WTC11 (cell line): ENCODE data around the gene MACF1.

ENCODE experiments used
- CREB1 ChIP-seq: sonication (generic); formaldehyde crosslinking; IDR thresholded peaks from 2 replicates; pipeline ENCODE4 v1.8.0; 2023; ENCODE audit warnings: mild to moderate bottlenecking, missing genetic modification reagents
- ESRRA ChIP-seq: sonication (generic); formaldehyde crosslinking; IDR thresholded peaks from 2 replicates; pipeline ENCODE4 v1.8.1; 2022; ENCODE audit warnings: mild to moderate bottlenecking, missing genetic modification reagents, borderline replicate concordance
- GRHL2 ChIP-seq: fragments of 250-450 bp; sonication (Bioruptor Pico); IDR thresholded peaks from 2 replicates; pipeline ENCODE4 v1.8.0; 2022; ENCODE audit warnings: mild to moderate bottlenecking, moderate library complexity; ENCODE audit not compliant: insufficient replicate concordance, severe bottlenecking
- KAT7 ChIP-seq: sonication (generic); formaldehyde crosslinking; IDR thresholded peaks from 2 replicates; pipeline ENCODE4 v1.8.1; 2023; ENCODE audit warnings: missing genetic modification reagents, mild to moderate bottlenecking, borderline replicate concordance
- SP1 ChIP-seq: sonication (generic); formaldehyde crosslinking; conservative IDR thresholded peaks from 2 replicates; pipeline ENCODE4 v1.8.1; 2022; ENCODE audit warnings: missing genetic modification reagents
- TF ChIP-seq, protein P1 (sequence below): sonication (generic); formaldehyde crosslinking; IDR thresholded peaks from 2 replicates; pipeline ENCODE4 v1.8.1; 2023; ENCODE audit warnings: mild to moderate bottlenecking, missing genetic modification reagents
- TF ChIP-seq, protein P2 (sequence below): fragments of 200-600 bp; IDR thresholded peaks from 2 replicates; pipeline ENCODE4 v1.8.0; 2022; ENCODE audit warnings: antibody characterized with exemption
- TF ChIP-seq, protein P3 (sequence below): sonication (generic); formaldehyde crosslinking; IDR thresholded peaks from 2 replicates; pipeline ENCODE4 v1.8.1; 2023; ENCODE audit warnings: mild to moderate bottlenecking, missing genetic modification reagents, moderate library complexity

DNA sequence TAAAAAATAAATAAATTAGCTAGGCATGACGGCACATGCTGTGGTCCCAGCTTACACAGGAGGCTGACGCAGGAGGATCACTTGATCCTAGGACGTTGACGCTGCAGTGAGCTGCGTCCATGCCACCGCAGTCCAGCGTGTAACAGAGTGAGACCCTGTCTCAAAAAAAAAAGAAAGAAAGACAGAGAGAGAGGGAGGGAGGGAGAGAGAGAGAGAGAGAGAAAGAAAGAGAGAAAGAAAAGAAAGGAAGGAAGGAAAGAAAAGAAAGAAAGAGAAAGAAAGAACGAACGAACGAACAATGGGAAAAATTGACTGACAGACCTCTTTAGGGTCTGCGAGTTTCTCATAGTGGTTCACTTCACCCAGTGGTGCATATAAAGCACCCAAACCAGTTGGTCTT lies 189.2 kb downstream of the MACF1 start:
- TF ChIP-seq KAT7 (CRISPR knock-in tag): no peak
- no peak for TF ChIP-seq ESRRA (CRISPR knock-in tag)
- TF ChIP-seq, protein P1, sequence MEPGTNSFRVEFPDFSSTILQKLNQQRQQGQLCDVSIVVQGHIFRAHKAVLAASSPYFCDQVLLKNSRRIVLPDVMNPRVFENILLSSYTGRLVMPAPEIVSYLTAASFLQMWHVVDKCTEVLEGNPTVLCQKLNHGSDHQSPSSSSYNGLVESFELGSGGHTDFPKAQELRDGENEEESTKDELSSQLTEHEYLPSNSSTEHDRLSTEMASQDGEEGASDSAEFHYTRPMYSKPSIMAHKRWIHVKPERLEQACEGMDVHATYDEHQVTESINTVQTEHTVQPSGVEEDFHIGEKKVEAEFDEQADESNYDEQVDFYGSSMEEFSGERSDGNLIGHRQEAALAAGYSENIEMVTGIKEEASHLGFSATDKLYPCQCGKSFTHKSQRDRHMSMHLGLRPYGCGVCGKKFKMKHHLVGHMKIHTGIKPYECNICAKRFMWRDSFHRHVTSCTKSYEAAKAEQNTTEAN (CRISPR knock-in tag): no peak
- TF ChIP-seq, protein P2, sequence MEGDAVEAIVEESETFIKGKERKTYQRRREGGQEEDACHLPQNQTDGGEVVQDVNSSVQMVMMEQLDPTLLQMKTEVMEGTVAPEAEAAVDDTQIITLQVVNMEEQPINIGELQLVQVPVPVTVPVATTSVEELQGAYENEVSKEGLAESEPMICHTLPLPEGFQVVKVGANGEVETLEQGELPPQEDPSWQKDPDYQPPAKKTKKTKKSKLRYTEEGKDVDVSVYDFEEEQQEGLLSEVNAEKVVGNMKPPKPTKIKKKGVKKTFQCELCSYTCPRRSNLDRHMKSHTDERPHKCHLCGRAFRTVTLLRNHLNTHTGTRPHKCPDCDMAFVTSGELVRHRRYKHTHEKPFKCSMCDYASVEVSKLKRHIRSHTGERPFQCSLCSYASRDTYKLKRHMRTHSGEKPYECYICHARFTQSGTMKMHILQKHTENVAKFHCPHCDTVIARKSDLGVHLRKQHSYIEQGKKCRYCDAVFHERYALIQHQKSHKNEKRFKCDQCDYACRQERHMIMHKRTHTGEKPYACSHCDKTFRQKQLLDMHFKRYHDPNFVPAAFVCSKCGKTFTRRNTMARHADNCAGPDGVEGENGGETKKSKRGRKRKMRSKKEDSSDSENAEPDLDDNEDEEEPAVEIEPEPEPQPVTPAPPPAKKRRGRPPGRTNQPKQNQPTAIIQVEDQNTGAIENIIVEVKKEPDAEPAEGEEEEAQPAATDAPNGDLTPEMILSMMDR: no peak
- TF ChIP-seq SP1: no peak
- no peak for TF ChIP-seq CREB1 (CRISPR knock-in tag)
- no peak for TF ChIP-seq GRHL2 (CRISPR knock-in tag)
- TF ChIP-seq, protein P3, sequence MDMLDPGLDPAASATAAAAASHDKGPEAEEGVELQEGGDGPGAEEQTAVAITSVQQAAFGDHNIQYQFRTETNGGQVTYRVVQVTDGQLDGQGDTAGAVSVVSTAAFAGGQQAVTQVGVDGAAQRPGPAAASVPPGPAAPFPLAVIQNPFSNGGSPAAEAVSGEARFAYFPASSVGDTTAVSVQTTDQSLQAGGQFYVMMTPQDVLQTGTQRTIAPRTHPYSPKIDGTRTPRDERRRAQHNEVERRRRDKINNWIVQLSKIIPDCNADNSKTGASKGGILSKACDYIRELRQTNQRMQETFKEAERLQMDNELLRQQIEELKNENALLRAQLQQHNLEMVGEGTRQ (CRISPR knock-in tag): no peak
